Measurements from ENCODE around the gene KPNA4.

GRCh38 chr3:160448845-160449635 lies 116.3 kb downstream of the KPNA4 start:
- TF ChIP-seq CTCF (IDR thresholded peaks at IDR 0.05; ENCODE audit: extremely low read depth in 1 of 2, insufficient read depth in 1 of 2, low read depth in 1 of 2, low read length in 2 of 2), result no peak
- TF ChIP-seq POLR2A (IDR thresholded peaks at IDR 0.05; ENCODE audit: low read depth, low read length), result no peak
